ENCODE measurements around the gene CNPY3. TPM values are rescaled to one million over a fixed set of nuclear protein-coding genes. Genes with fewer than 3 reads are reported as not detected.
"Not testable (repeated sequence)": the region's sequence is repeated elsewhere in the genome, so short reads cannot be mapped to it uniquely, and the experiment has no call there.

The CNPY3 gene
- 50.3 TPM for total RNA-seq

GRCh38 chr6:42928986-42929820 is at the start of gene CNPY3:
Gene CNPY3, plus strand, starts transcription at chr6:42929480. Its CDS starts 91 bp downstream, at chr6:42929571.
- DNase-seq (ENCODE audit: low spot score): peak; percentile 95
- ATAC-seq: peak; percentile 91

- not testable (repeated sequence) for DNase-seq (ENCODE audit: low spot score); ATAC-seq
Measured at GRCh38 chr6:42880240-42880817, 49.0 kb upstream of the CNPY3 start.

DNA sequence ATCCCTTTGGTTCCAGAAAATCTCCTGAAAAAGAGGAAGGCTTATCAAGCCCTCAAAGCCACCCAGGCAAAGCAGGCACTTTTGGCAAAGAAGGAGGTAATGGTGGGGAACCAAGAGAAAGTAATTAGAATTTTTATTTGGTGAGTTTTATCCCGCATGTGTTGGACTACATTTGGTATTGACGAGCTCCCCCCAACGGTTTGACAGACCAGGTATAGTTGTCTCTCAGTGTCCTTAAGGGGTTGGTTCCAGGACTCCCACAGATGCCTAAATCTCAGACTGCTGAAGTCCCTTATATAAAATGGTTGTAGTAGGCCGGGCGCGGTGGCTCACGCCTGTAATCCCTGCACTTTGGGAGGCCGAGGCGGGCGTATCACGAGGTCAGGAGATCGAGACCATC is 48.4 kb upstream of the CNPY3 start:
- not testable (repeated sequence) for ATAC-seq; DNase-seq (ENCODE audit: low spot score)

- ATAC-seq (no peak), DNase-seq (ENCODE audit: low spot score) (no peak)
Measured at GRCh38 chr6:42885702-42886101, 43.6 kb upstream of the CNPY3 start.

DNA sequence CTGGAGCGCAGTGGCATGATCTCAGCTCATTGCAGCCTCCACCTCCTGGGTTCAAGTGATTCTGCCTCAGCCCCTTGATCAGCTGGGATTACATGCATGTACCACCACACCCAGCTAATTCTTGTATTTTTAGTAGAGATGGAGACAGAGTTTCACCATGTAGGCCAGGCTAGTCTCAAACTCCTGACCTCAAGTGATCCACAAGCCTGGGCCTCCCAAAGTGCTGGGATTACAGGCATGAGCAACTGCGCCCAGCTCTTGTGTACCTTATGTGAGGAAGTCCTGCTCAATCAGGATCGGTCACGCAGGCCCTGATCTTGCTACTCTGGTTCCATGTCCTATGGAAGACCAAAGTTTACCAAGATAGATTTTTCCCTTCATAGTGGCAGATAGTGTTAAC is 41.1 kb upstream of the CNPY3 start:
- not testable (repeated sequence) for DNase-seq (ENCODE audit: low spot score)

DNA sequence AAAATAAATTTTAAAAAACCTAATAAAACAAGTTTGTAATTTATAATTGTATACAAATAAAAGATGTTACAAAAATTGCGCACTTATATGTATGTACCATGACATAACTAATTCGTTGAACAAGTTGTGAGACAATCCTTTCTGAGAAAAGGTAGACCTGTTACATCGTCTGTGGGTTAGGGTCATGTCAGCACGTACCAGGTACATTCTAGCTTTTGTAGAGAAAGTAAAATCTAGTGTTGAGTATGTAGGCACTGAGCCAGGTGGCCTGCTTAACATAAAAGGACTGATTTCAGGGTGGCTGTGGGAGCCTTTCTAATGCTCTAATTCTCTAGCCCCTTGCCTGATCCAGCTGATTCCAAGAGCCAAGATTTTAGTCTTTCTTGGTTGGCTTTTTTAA is 39.5 kb upstream of the CNPY3 start:
- ATAC-seq (no peak), DNase-seq (ENCODE audit: low spot score) (no peak)

More for the DNA sequence above, 41.1 kb upstream of the CNPY3 start:
- not testable (repeated sequence) for ATAC-seq

- peak; percentile 98 for ATAC-seq
Measured at GRCh38 chr6:42890311-42891198, 38.7 kb upstream of the CNPY3 start.

GRCh38 chr6:42891199-42891722 is 38.0 kb upstream of the CNPY3 start:
- no peak for ATAC-seq
- no peak for DNase-seq (ENCODE audit: low spot score)

More at GRCh38 chr6:42890311-42891198, 38.7 kb upstream of the CNPY3 start:
- DNase-seq (ENCODE audit: low spot score): peak; percentile 95

GRCh38 chr6:42894041-42894828 is 35.0 kb upstream of the CNPY3 start:
- ATAC-seq; DNase-seq (ENCODE audit: low spot score): not testable (repeated sequence)

DNA sequence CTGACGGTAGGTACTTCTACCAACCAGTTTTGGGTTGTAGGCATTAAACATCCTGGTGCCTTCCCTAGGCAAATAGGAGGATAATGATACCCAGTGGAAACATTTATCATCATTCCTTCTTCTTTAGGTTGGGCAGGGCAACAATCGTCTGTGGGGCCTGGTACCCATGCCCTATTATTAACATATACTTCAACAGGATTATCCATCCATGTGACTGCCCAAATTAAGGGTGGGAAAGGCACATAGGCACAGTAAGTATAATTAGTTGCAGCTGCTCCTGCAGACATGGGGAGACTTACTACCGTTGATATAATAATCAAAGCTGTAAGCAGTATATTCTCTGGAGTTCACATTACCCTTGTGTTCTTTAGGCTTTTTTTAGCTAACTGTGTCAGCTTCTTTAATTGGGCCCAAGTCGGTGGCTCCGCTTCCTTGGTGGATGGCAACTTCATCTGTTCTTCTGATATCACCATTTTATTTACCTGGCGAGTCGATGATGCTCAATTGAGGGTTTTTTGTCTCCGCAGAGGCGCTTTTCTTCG is 33.0 kb upstream of the CNPY3 start:
- ATAC-seq: no peak
- no peak for DNase-seq (ENCODE audit: low spot score)

DNA sequence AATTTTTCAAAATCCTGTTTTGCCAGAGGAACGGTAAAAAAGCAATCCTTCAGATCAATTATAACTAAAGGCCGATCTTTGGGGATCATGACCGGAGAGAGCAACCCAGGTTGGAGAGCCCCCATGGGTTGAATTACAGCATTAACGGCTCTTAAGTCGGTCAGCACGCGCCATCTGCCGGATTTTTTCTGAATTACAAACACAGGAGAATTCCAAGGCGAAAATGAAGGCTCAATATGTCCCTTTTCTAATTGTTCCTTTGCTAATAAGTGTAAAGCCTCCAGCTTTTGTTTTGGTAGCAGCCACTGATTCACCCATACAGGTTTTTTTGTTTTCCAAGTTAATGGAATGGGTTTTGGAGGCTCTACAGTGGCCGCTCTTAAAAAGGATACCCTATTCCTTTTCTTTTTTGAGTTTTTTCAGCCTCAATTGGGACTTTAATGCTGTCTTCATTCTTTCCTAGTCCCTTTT is 30.4 kb upstream of the CNPY3 start:
- ATAC-seq: no peak
- peak; percentile 68 for DNase-seq (ENCODE audit: low spot score)

DNA sequence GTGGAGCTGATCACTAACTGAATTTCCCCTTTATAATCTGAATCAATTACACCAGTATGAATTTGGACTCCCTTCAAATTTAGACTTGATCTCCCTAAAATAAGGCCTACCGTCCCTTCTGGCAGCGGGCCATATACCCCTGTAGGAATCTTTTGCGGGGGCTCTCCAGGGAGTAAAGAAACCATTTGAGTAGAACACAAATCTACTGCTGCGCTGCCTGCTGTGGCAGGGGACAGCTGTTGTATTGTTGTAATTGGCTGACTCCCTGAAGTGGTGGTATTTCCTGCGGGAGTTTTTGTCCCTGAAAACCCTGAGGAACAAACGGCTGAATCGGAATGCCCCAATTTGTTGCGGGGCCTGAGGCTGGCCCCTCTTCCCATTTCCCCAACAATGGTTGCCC is 29.4 kb upstream of the CNPY3 start:
- DNase-seq (ENCODE audit: low spot score): no peak
- no peak for ATAC-seq

DNA sequence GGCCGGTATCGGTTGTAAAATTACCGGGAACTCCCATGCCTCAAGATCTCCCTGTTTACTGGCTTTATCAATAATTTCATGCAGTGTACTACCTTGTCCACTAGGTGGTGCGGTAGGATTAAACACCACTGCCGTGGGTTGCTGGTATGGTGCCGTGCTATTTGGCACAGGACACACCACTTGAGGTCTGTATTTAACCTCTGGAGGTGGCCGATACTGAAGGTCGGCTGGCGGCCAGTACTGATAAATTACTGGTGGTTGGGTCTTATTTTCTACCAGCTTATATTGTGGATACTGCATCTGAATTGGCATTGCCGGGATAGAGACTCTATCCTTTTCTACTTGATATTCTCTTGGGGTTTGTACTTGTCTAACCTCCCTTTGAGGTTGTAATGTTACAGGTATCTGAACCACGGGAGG is 27.7 kb upstream of the CNPY3 start:
- ATAC-seq (peak; percentile 100), DNase-seq (ENCODE audit: low spot score) (peak; percentile 87)

GRCh38 chr6:42902429-42903263 is 26.6 kb upstream of the CNPY3 start:
- DNase-seq (ENCODE audit: low spot score): not testable (repeated sequence)
- peak; percentile 34 for ATAC-seq

DNA sequence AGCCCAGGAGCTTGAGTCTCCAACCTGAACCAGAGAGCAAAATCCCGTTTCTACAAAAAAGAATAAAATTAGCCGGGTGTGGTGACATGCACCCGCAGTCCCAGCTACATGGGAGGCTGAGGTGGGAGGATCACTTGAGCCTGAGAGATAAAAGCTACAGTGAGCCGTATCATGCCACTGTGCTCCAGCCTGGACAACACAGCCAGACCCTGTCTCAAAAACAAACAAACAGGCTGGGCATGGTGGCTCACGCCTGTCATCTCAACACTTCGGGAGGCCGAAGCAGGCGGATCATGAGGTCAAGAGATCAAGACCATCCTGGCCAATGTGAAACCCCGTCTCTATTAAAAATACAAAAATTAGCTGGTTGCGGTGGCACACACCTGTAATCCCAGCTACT is 24.8 kb upstream of the CNPY3 start:
- ATAC-seq (no peak), DNase-seq (ENCODE audit: low spot score) (no peak)

GRCh38 chr6:42907336-42907735 is 21.9 kb upstream of the CNPY3 start:
- DNase-seq (ENCODE audit: low spot score) (no peak), ATAC-seq (no peak)

DNA sequence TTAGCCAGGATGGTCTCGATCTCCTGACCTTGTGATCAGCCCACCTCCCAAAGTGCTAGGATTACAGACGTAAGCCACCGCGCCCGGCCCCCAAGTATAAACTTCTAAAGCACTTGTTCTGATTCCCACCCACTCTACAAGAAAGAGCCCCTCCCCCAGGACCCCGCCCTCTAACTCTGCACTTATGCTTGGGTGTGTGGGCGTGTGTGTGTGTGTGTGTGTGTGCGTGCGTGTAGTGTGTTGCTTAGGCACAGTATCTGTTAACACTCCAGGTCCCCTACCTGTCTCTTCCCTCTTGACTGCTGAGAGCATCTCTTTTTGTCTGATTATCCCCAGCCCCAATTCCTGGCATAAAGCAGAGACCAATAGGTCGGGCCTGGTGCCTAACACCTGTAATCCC is 19.4 kb upstream of the CNPY3 start:
- no peak for ATAC-seq
- DNase-seq (ENCODE audit: low spot score): no peak

- no peak for DNase-seq (ENCODE audit: low spot score)
- ATAC-seq: peak; percentile 86
Measured at GRCh38 chr6:42911171-42912021, 17.9 kb upstream of the CNPY3 start.

Measured in left lobe of liver (tissue), 2 donors.